AG10803 (cell line): ENCODE measurements around the gene MMP24.
"Not testable (repeated sequence)": the region's sequence is repeated elsewhere in the genome, so short reads cannot be mapped to it uniquely, and the experiment has no call there.

Experiments
- DNase-seq: peaks from one replicate; pipeline ENCODE4 v3.0.0; 2010; ENCODE audit warnings: low read depth
- H3K4me3 ChIP-seq: 2 replicates; pipeline ENCODE4 v1.5.1; 2011; ENCODE audit warnings: mild to moderate bottlenecking, low read length, control low read depth
- CTCF ChIP-seq: conservative IDR thresholded peaks from 2 replicates; pipeline ENCODE4 v1.5.1; 2011; ENCODE audit warnings: mild to moderate bottlenecking, low read length, control low read depth, inconsistent platforms

The MMP24 gene

GRCh38 chr20:35226126-35226883 is at the start of gene MMP24:
Gene MMP24, plus strand, starts transcription at chr20:35226690. Its CDS starts 49 bp downstream, at chr20:35226739.
- TF ChIP-seq CTCF, result no peak
- H3K4me3 ChIP-seq, result peak within 1 kb of the TSS; percentile 36
- no peak for DNase-seq

GRCh38 chr20:35179292-35180212 is 46.9 kb upstream of the MMP24 start:
- no peak for TF ChIP-seq CTCF
- no peak overlapping the region for H3K4me3 ChIP-seq
- no peak for DNase-seq

- no peak for TF ChIP-seq CTCF
Measured at GRCh38 chr20:35180266-35180665, 46.2 kb upstream of the MMP24 start.

GRCh38 chr20:35181731-35182130 is 44.8 kb upstream of the MMP24 start:
- no peak for TF ChIP-seq CTCF
- H3K4me3 ChIP-seq, result no peak overlapping the region
- DNase-seq, result peak; percentile 85

More at GRCh38 chr20:35180266-35180665, 46.2 kb upstream of the MMP24 start:
- no peak overlapping the region for H3K4me3 ChIP-seq
- no peak for DNase-seq

GRCh38 chr20:35186691-35187289 is 39.7 kb upstream of the MMP24 start:
- not testable (repeated sequence) for H3K4me3 ChIP-seq, DNase-seq

GRCh38 chr20:35187584-35188190 is 38.8 kb upstream of the MMP24 start:
- H3K4me3 ChIP-seq, result no peak overlapping the region
- TF ChIP-seq CTCF, result no peak
- no peak for DNase-seq

- not testable (repeated sequence) for H3K4me3 ChIP-seq, DNase-seq
Measured at GRCh38 chr20:35189223-35189622, 37.3 kb upstream of the MMP24 start.
